Measurements from ENCODE around the gene DCDC2C. TPM values are rescaled to one million over a fixed set of nuclear protein-coding genes. Genes with fewer than 3 reads are reported as not detected.

Gene DCDC2C
- polyA plus RNA-seq, 1 donor, result 0.33 TPM

GRCh38 chr2:3729055-3729448 lies 25.7 kb downstream of the DCDC2C start:
- Histone ChIP-seq H3K27me3 (ENCODE audit: control insufficient read depth, insufficient read depth, low read length) (no peaks in the 10 kb centered on the region), H3K9me3 (ENCODE audit: control insufficient read depth, low read depth, low read length) (no peaks in the 10 kb centered on the region), H3K36me3 (ENCODE audit: control insufficient read depth, insufficient read depth, low read length) (no peaks in the 10 kb centered on the region), H3K4me3 (ENCODE audit: low read length) (no peak overlapping the region), H3K27ac (ENCODE audit: low read length) (no peak overlapping the region), H3K4me1 (ENCODE audit: control insufficient read depth, insufficient read depth, low read length) (no peaks in the 10 kb centered on the region)
- DNase-seq, result no peak
- WGBS (ENCODE audit: insufficient coverage, low lambda C conversion rate), result 97% methylated on average over 5 of the region's 8 CpGs

GRCh38 chr2:3729786-3730185 lies 26.4 kb downstream of the DCDC2C start:
- H3K27ac ChIP-seq (ENCODE audit: low read length), result no peak overlapping the region
- H3K4me1 ChIP-seq (ENCODE audit: control insufficient read depth, insufficient read depth, low read length), result no peaks in the 10 kb centered on the region
- WGBS (ENCODE audit: insufficient coverage, low lambda C conversion rate), result no CpG with 5 or more reads among the region's 9 CpGs
- H3K4me3 ChIP-seq (ENCODE audit: low read length), result no peak overlapping the region
- H3K9me3 ChIP-seq (ENCODE audit: control insufficient read depth, low read depth, low read length), result no peaks in the 10 kb centered on the region
- no peaks in the 10 kb centered on the region for H3K27me3 ChIP-seq (ENCODE audit: control insufficient read depth, insufficient read depth, low read length)
- no peak for DNase-seq
- no peaks in the 10 kb centered on the region for H3K36me3 ChIP-seq (ENCODE audit: control insufficient read depth, insufficient read depth, low read length)

- no CpG with 5 or more reads among the region's 8 CpGs for WGBS (ENCODE audit: insufficient coverage, low lambda C conversion rate)
- no peaks in the 10 kb centered on the region for H3K27me3 ChIP-seq (ENCODE audit: control insufficient read depth, insufficient read depth, low read length)
- DNase-seq, result no peak
Measured at GRCh38 chr2:3730646-3731045, 27.3 kb downstream of the DCDC2C start.

GRCh38 chr2:3731829-3732228 lies 28.5 kb downstream of the DCDC2C start:
- DNase-seq, result no peak
- no peaks in the 10 kb centered on the region for H3K27me3 ChIP-seq (ENCODE audit: control insufficient read depth, insufficient read depth, low read length)
- 85% methylated on average over 5 of the region's 7 CpGs for WGBS (ENCODE audit: insufficient coverage, low lambda C conversion rate)
- no peaks in the 10 kb centered on the region for H3K9me3 ChIP-seq (ENCODE audit: control insufficient read depth, low read depth, low read length)
- no peak overlapping the region for H3K4me3 ChIP-seq (ENCODE audit: low read length)
- H3K4me1 ChIP-seq (ENCODE audit: control insufficient read depth, insufficient read depth, low read length), result no peaks in the 10 kb centered on the region
- no peak overlapping the region for H3K27ac ChIP-seq (ENCODE audit: low read length)
- H3K36me3 ChIP-seq (ENCODE audit: control insufficient read depth, insufficient read depth, low read length), result no peaks in the 10 kb centered on the region

More at GRCh38 chr2:3730646-3731045, 27.3 kb downstream of the DCDC2C start:
- no peak overlapping the region for H3K27ac ChIP-seq (ENCODE audit: low read length)
- H3K4me3 ChIP-seq (ENCODE audit: low read length), result no peak overlapping the region
- no peaks in the 10 kb centered on the region for H3K4me1 ChIP-seq (ENCODE audit: control insufficient read depth, insufficient read depth, low read length)
- no peaks in the 10 kb centered on the region for H3K36me3 ChIP-seq (ENCODE audit: control insufficient read depth, insufficient read depth, low read length)
- no peaks in the 10 kb centered on the region for H3K9me3 ChIP-seq (ENCODE audit: control insufficient read depth, low read depth, low read length)

GRCh38 chr2:3736112-3736511 lies 32.7 kb downstream of the DCDC2C start:
- H3K4me1 ChIP-seq (ENCODE audit: control insufficient read depth, insufficient read depth, low read length), result no peaks in the 10 kb centered on the region
- H3K36me3 ChIP-seq (ENCODE audit: control insufficient read depth, insufficient read depth, low read length), result no peaks in the 10 kb centered on the region
- WGBS (ENCODE audit: insufficient coverage, low lambda C conversion rate), result 83% methylated on average over 2 of the region's 7 CpGs
- no peaks in the 10 kb centered on the region for H3K9me3 ChIP-seq (ENCODE audit: control insufficient read depth, low read depth, low read length)
- H3K4me3 ChIP-seq (ENCODE audit: low read length), result no peak overlapping the region
- no peak overlapping the region for H3K27ac ChIP-seq (ENCODE audit: low read length)
- DNase-seq, result no peak
- H3K27me3 ChIP-seq (ENCODE audit: control insufficient read depth, insufficient read depth, low read length), result no peaks in the 10 kb centered on the region

- 60% methylated on average over 1 of the region's 9 CpGs for WGBS (ENCODE audit: insufficient coverage, low lambda C conversion rate)
- Histone ChIP-seq H3K27ac (ENCODE audit: low read length) (no peak overlapping the region), H3K4me1 (ENCODE audit: control insufficient read depth, insufficient read depth, low read length) (no peaks in the 10 kb centered on the region), H3K36me3 (ENCODE audit: control insufficient read depth, insufficient read depth, low read length) (no peaks in the 10 kb centered on the region), H3K9me3 (ENCODE audit: control insufficient read depth, low read depth, low read length) (no peaks in the 10 kb centered on the region), H3K27me3 (ENCODE audit: control insufficient read depth, insufficient read depth, low read length) (no peaks in the 10 kb centered on the region), H3K4me3 (ENCODE audit: low read length) (no peak overlapping the region)
- DNase-seq, result no peak
Measured at GRCh38 chr2:3737128-3737527, 33.8 kb downstream of the DCDC2C start.

GRCh38 chr2:3738454-3738853 lies 35.1 kb downstream of the DCDC2C start:
- H3K27ac ChIP-seq (ENCODE audit: low read length), result no peak overlapping the region
- H3K9me3 ChIP-seq (ENCODE audit: control insufficient read depth, low read depth, low read length), result no peaks in the 10 kb centered on the region
- H3K4me1 ChIP-seq (ENCODE audit: control insufficient read depth, insufficient read depth, low read length), result no peaks in the 10 kb centered on the region
- no peak overlapping the region for H3K4me3 ChIP-seq (ENCODE audit: low read length)
- H3K36me3 ChIP-seq (ENCODE audit: control insufficient read depth, insufficient read depth, low read length), result no peaks in the 10 kb centered on the region
- H3K27me3 ChIP-seq (ENCODE audit: control insufficient read depth, insufficient read depth, low read length), result no peaks in the 10 kb centered on the region
- WGBS (ENCODE audit: insufficient coverage, low lambda C conversion rate), result no CpG with 5 or more reads among the region's 3 CpGs
- no peak for DNase-seq

- H3K27me3 ChIP-seq (ENCODE audit: control insufficient read depth, insufficient read depth, low read length), result no peaks in the 10 kb centered on the region
- no peaks in the 10 kb centered on the region for H3K4me1 ChIP-seq (ENCODE audit: control insufficient read depth, insufficient read depth, low read length)
- no peak overlapping the region for H3K27ac ChIP-seq (ENCODE audit: low read length)
- H3K9me3 ChIP-seq (ENCODE audit: control insufficient read depth, low read depth, low read length), result no peaks in the 10 kb centered on the region
- WGBS (ENCODE audit: insufficient coverage, low lambda C conversion rate), result no CpG with 5 or more reads among the region's 19 CpGs
- DNase-seq, result no peak
- no peak overlapping the region for H3K4me3 ChIP-seq (ENCODE audit: low read length)
- H3K36me3 ChIP-seq (ENCODE audit: control insufficient read depth, insufficient read depth, low read length), result no peaks in the 10 kb centered on the region
Measured at GRCh38 chr2:3739313-3739712, 35.9 kb downstream of the DCDC2C start.

- no peaks in the 10 kb centered on the region for H3K9me3 ChIP-seq (ENCODE audit: control insufficient read depth, low read depth, low read length)
- no peaks in the 10 kb centered on the region for H3K4me1 ChIP-seq (ENCODE audit: control insufficient read depth, insufficient read depth, low read length)
- no peak overlapping the region for H3K4me3 ChIP-seq (ENCODE audit: low read length)
- H3K27me3 ChIP-seq (ENCODE audit: control insufficient read depth, insufficient read depth, low read length), result no peaks in the 10 kb centered on the region
- WGBS (ENCODE audit: insufficient coverage, low lambda C conversion rate), result no CpG with 5 or more reads among the region's 8 CpGs
- H3K27ac ChIP-seq (ENCODE audit: low read length), result no peak overlapping the region
- no peaks in the 10 kb centered on the region for H3K36me3 ChIP-seq (ENCODE audit: control insufficient read depth, insufficient read depth, low read length)
- no peak for DNase-seq
Measured at GRCh38 chr2:3741396-3741795, 38.0 kb downstream of the DCDC2C start.

GRCh38 chr2:3741867-3742602 lies 38.7 kb downstream of the DCDC2C start:
- Histone ChIP-seq H3K9me3 (ENCODE audit: control insufficient read depth, low read depth, low read length) (no peaks in the 10 kb centered on the region), H3K4me3 (ENCODE audit: low read length) (no peak overlapping the region), H3K27ac (ENCODE audit: low read length) (no peak overlapping the region), H3K4me1 (ENCODE audit: control insufficient read depth, insufficient read depth, low read length) (no peaks in the 10 kb centered on the region), H3K27me3 (ENCODE audit: control insufficient read depth, insufficient read depth, low read length) (no peaks in the 10 kb centered on the region), H3K36me3 (ENCODE audit: control insufficient read depth, insufficient read depth, low read length) (no peaks in the 10 kb centered on the region)
- DNase-seq, result no peak
- WGBS (ENCODE audit: insufficient coverage, low lambda C conversion rate), result 80% methylated on average over 1 of the region's 13 CpGs

All from large intestine (tissue), 3 donors.